ENCODE data around the gene ZNF438.

DNA sequence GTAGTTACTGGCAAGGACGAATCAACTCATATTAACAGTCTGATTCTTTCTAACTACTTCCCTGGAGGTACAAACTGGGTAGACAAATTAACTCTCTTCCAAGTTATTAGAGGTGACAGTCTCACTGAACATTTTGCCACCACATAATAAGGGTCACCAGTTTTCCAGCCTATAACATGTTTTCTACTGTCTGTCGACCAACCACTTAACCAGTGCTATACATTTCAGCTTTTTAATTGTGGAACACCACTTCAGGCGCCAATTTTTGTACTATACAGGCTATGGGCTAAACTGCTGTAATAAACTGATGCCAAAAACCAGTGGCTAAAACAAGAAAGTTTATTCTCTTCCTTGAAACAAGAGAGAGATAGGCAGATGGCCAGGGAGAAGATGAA lies 13.3 kb downstream of the ZNF438 start:
- TF ChIP-seq POLR2A (IDR thresholded peaks at IDR 0.05) (no peak), CTCF (IDR thresholded peaks at IDR 0.05) (no peak), POLR2AphosphoS5 (IDR thresholded peaks at IDR 0.05) (no peak), EP300 (IDR thresholded peaks at IDR 0.05) (no peak)

Data from sigmoid colon (tissue), 4 donors.